Astrocyte of the cerebellum (primary cell): ENCODE results near the gene LEPROT.

Experiments
- DNase-seq: peaks from one replicate; pipeline ENCODE4 v3.0.0-alpha.2; 2011; ENCODE audit warnings: low read depth
- H3K4me3 ChIP-seq: 2 replicates; pipeline ENCODE4 v1.5.1; 2011; ENCODE audit warnings: mild to moderate bottlenecking, low read depth, low read length, moderate library complexity
- in situ Hi-C: cut with HindIII; loops from 2 replicates; pipeline ENCODE4 v1.10.0; 2017; ENCODE audit warnings: low sequenced_read_pairs
- TF ChIP-seq, protein P1 (sequence below): IDR thresholded peaks from 2 replicates; pipeline ENCODE4 v1.5.1; 2012; ENCODE audit warnings: low read length, low read depth, moderate library complexity, mild to moderate bottlenecking; ENCODE audit errors: missing control alignments

The LEPROT gene

DNA sequence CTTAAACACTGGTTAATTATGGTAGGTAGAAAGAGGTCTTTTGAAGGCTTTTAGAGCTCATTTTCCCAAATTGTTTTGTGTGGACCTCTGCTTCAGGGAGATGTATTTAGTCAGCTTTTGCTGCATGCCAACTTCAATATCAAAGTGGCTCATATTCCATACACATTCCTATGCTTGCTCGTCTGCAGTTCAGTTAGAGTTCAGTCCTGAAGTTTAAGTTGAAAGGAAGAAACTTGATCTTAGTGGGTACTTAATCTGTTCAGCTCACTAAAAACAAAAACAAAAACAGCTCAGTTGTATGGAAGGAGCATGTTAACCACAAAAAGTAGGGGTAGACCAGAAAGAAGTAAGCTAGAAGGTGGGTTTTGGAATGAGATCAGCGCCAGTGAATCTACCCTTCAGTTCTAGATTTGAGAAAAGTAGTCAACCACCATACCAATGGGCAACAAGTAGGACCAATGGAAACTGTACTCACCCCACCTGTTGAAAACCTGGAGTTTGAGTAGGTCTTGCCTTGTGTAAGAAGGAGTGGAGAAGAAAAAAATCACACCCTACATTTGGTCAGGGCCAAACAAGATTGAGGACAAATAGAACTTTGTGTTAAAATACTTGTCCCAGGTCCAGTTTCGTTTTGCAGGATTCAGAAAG lies 58.0 kb downstream of the LEPROT start:
- no peak overlapping the region for H3K4me3 ChIP-seq
- TF ChIP-seq, protein P1, sequence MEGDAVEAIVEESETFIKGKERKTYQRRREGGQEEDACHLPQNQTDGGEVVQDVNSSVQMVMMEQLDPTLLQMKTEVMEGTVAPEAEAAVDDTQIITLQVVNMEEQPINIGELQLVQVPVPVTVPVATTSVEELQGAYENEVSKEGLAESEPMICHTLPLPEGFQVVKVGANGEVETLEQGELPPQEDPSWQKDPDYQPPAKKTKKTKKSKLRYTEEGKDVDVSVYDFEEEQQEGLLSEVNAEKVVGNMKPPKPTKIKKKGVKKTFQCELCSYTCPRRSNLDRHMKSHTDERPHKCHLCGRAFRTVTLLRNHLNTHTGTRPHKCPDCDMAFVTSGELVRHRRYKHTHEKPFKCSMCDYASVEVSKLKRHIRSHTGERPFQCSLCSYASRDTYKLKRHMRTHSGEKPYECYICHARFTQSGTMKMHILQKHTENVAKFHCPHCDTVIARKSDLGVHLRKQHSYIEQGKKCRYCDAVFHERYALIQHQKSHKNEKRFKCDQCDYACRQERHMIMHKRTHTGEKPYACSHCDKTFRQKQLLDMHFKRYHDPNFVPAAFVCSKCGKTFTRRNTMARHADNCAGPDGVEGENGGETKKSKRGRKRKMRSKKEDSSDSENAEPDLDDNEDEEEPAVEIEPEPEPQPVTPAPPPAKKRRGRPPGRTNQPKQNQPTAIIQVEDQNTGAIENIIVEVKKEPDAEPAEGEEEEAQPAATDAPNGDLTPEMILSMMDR = no peak
- DNase-seq = no peak
- in situ Hi-C loops = no loop called here

DNA sequence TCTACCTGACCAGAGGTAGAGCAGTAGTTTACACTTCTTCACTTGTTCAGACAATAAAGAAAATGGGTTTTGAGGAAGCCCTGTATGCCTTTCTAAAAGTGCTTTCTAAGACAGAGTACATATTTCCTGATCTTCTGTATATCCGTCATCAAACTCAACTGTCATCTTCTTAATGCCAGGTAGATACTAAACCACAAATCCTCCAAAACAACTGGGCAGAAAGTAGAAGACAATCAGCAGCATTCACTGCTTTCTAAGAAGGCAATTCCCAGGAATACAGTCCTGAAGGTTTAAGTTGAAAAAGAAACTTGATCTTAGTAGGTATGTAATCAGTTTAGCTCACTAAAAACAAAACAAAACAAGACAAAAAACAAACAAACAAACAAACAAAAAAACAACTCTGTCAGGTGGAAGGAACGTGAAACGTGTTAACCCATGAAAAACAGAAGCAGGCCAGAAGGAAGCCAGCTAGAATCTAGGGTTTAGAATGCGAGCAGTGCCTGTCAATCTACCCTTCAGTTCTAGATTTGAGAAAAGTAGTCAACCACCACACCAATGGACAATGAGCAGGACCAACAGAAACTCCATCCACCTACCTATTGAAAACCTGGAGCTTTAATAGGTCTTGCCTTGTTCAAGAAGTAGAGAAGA lies 59.2 kb downstream of the LEPROT start:
- in situ Hi-C loops = no loop called here
- TF ChIP-seq, protein P1 = no peak

DNA sequence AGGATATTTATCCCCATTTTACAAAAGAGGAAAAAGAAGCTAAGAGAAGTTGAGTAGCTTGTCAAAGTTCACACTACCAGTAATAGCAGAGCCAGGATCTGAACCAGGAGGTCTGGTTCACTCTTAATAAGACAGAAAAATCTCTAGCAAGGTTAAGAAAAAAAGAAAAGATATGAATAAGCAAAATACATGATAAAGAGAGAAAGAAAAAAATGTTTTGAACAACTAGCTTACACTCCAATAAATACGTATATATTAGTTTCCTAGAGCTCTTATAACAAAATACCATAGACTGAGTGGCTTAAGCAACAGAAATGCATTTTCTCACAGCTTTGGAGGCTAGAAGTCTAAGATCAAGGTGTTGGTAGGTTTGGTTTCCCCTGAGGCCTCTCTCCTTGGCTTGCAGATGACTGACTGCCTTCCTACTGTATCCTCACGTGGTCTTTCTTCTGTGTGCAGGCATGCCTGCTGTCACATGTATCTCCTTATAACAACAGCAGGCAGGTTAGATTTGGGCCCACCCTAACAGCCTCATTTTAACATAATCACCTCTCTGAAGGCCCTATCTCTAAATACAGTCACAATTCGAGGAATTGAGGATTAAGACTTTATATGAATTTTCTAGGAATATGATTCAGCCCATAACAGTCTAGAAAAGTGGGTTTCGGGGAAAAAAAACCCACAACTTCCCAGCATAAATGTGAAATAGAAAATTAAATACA lies 60.4 kb downstream of the LEPROT start:
- H3K4me3 ChIP-seq = no peak overlapping the region
- in situ Hi-C loops = no loop called here
- DNase-seq = no peak
- TF ChIP-seq, protein P1 = no peak

More for the DNA sequence above, 59.2 kb downstream of the LEPROT start:
- DNase-seq = no peak
- no peak overlapping the region for H3K4me3 ChIP-seq

DNA sequence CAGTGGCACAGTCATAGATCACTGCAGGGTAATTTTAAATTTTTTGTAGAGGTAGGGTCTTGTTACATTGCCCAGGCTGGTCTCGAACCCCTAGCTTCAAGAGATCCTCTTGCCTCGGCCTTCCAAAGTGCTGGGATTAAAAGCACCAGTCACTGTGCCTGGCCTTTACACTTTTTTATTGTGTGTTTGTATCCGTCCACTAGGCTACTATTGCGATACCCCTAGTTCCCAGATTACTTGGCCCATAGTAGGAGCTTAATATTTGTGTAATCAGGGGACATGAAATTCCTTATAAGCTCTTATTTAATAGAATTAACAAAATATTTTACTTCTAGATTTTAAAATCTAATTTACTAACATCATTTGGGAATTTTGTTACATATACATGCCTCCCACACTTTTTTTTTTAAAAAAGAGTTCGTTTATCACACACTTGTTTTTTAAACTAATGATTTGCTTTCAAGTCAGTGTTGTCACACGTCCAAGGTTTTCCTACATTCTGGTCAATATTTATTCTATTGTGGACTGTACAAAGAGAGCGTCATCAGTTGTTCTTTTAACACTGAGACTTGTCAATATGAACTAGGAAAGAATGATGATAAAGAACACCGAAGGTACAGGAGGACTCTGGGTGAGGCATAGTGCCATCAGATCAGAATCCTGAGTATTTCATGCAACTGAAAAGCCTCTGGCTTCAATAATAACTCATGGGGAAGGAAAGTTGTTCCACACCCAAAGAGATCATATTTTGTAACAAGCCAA lies 63.7 kb downstream of the LEPROT start:
- TF ChIP-seq, protein P1 = no peak
- in situ Hi-C loops = no loop called here
- no peak overlapping the region for H3K4me3 ChIP-seq
- no peak for DNase-seq
